GM19397 (cell line): ENCODE measurements around the gene BAIAP2.

Source experiments
- ATAC-seq: cut with Tn5 transposase; IDR thresholded peaks from one replicate; pipeline ENCODE4 v1.9.1; 2021; ENCODE audit warnings: mild to moderate bottlenecking, moderate library complexity; ENCODE audit not compliant: unreplicated experiment

Gene BAIAP2

DNA sequence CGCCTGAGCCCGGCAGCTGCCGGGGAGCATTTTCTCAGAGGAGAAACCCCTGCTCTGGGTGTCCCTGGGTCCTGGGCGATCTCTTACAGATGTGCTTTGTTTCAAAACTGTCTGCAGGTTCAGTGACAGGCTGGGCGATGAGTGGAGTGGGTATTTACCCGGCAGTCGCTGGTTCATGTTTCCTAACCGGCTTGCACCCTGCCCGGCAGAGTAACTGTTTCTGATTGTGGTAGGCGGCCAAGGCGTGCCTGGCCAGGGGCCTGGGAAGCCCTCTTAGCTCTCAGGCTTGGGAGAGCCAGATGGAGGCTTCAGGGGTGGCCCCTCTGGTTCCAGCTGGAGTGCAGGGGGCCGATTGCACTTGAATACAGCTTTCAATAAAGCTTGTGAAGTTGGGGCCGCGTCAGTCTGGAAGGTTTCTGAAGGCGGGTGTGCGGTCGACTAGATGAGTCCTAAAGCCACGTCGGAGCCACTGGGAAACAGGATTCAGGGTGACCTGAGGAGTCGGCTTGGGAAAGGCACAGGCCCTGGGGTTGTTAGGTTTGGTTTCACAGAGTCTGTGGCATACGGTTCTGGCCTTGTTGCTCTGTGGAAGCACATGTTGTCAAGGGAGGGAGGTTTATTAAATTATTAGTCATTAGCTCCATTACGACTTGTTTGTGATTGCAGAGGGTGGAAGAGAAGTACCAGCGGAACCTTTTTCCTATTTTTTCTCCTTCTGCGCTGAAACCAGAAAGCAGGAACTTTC, 1.4 kb downstream of the BAIAP2 start:
- ATAC-seq, result no peak

GRCh38 chr17:81037026-81037797, 2.3 kb downstream of the BAIAP2 start:
- no peak for ATAC-seq

- ATAC-seq, result no peak
Observed at GRCh38 chr17:81037798-81038733, 3.1 kb downstream of the BAIAP2 start.

- no peak for ATAC-seq
Observed at GRCh38 chr17:81039096-81039495, 4.1 kb downstream of the BAIAP2 start.

DNA sequence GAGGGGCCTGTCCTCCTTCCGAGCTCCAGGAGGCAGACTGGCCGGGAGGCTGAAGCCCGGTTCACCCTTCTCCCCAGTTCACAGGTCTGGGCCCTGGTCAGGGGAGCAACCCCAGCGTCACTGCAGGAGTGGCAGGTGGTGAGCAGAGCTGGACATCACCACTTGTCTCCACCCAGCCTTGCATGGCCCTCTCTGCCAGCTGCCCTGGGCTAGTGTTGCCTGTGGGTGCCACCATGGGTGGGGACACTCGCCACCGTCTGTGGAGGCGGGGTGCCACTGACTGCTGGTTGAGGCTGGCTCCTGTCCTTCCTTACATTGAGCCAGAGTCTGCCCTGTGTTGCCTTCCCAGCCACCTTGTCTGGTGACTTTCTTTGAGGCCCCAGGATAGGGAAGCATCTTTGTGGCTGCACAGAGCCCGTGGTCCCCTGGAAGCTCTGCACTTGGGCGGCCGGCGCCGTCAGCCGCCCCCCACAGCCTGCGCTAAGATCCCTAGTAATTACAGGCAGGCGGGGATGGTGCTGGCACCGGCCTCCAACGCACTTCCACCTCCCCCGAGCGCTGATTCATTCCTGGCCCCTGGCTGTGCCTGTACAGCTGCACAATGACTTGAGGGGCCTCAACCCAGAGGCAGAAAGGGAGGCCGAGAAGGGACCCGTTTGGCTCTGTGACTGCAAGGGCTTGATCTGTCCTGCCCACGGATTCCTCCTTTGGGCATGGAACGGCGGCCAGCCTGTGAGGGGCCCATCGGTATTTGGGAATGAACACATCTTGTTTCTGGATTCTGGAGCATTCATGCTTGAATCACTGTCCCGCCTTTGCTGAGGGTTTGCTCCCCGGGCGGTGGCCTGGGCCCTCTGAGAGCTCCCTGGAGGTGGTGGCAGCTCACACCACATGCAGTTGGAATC, 5.2 kb downstream of the BAIAP2 start:
- no peak for ATAC-seq

GRCh38 chr17:81040791-81041337, 5.9 kb downstream of the BAIAP2 start:
- ATAC-seq, result no peak

DNA sequence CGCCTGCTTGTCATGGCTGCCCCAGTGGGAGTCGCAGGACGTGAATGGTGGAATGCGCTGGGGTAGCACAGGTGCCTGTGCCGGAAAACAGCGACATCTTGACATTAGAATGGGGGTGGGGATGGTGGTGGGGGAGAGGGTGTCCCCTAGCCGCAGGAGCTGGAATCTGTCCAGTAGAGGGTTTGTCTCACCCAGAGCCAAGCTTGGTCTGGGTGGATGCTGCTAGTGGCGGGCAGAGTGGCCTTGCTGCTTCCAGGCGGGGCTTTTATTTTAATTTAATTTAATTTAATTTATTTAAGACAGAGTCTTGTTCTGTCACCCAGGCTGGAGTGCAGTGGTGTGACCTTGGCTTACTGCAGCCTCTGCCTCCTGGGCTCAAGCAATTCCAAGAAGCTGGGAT, 7.7 kb downstream of the BAIAP2 start:
- no peak for ATAC-seq

- ATAC-seq, result no peak
Observed at GRCh38 chr17:81043319-81043724, 8.4 kb downstream of the BAIAP2 start.

- no peak for ATAC-seq
Observed at GRCh38 chr17:81043725-81044427, 8.9 kb downstream of the BAIAP2 start.

DNA sequence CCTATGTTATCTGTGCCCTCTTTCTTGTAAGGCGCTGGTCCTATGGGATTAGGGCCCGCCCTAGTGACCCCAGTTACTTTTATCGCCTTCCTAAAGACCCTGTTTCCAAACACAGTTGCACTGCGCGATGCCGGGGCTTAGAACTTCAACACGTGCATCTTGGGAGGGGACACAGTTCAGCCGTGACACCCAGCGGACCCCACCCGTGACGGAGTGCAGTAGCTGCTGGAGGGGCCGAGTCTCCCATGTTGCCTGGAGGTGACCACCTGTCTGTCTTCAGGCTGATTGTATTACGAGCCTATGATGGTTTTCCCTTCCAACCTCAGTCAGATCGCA, 9.4 kb downstream of the BAIAP2 start:
- no peak for ATAC-seq

GRCh38 chr17:81044764-81045589, 10.0 kb downstream of the BAIAP2 start:
- ATAC-seq, result no peak

DNA sequence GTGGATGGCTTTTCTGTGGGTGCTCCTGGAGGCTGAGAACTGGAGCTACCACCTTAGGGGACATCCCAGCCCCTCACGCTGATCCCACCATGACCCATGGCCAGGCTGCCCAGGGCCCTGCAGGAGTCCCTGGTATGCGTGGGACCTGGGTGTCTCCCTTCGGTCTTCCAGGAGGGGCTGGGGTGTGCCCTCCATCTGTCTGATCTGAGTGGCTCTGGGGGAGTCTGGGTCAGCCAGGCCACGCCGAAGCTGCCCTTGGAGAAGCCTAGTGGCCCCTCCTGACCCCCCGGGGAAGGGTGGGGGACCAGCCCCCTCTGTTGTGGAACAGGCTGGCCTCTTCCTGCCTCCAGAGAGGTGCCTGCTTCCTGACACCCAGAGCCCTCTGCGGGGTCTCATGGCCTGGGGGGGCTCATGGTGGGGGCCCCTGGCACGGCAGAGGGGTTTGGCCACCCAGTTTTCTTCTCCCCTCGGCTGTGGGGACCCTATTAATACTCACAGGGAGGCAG, 10.7 kb downstream of the BAIAP2 start:
- ATAC-seq, result no peak

GRCh38 chr17:81046132-81046769, 11.3 kb downstream of the BAIAP2 start:
- no peak for ATAC-seq

GRCh38 chr17:81046770-81047359, 11.9 kb downstream of the BAIAP2 start:
- ATAC-seq, result no peak

DNA sequence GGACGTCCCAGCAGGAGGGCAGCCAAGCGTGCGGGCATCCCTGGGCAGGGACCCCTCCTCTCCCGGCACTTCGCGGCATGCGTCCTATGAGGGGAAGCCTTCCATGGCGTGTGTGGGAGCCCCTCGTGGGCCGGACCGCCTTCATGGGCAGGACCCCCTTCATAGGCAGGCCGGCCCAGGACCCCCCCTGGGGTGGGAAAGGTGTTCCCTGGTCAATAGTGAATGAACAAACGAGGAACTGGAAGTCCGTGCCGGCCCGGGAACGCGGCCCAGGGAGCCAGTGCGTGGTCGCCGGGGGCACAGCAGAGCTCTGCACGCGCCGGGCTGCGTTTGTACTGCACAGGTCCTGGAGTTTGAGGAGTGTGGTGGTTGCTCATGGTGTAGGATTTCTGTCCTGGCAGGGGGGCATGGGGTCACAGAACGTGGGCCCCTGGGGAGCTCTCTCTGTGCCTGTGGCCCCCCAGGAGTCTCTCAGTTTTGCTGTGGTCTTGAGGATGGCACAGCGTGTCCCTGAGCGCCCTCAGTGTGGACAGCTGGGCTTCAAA, 13.9 kb downstream of the BAIAP2 start:
- ATAC-seq, result no peak

DNA sequence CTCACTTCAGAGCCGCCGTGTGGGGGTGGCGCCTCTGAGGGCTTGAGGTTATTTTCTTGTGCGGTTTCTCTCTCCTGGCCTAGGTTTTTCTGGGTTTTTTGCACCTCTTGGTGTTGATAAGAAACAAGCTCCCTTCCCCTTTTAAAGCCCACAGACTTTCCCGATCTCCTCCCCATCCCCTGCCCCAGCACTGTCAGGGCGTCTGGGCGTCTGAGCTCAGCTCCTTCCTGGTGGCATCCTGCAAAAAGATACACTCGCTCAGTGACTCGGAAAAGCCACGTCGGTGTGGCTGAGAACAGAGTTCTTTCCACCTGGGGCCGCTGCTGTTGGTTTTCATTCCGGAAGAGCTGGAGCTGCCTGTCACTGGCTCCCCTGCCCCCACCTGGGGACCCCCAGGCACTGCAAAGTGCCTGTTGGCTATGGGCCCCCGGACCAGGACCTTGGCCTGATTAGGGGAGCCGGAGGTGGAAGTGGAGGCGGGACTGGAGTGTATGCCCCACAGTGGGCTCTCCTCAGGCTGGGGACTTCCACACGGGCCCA, 14.5 kb downstream of the BAIAP2 start:
- no peak for ATAC-seq

- no peak for ATAC-seq
Observed at GRCh38 chr17:81049973-81050551, 15.1 kb downstream of the BAIAP2 start.
